Mesendoderm (in vitro differentiated cells): ENCODE results near the gene DENND5B. TPM values are rescaled to one million over a fixed set of nuclear protein-coding genes. Genes with fewer than 3 reads are reported as not detected.

Experiments
- small RNA-seq: library from polyadenylated mRNA; stranded (forward); fragments of <200 nt; extraction: miRNeasy Mini kit (QIAGEN cat#:217004); gene quantifications from one replicate; pipeline ENCODE3, GENCODE V24; 2013; ENCODE audit not compliant: insufficient read depth

DENND5B gene

Small RNAs within 50 kb of the gene (small RNA-seq; reads per million reads assigned to genes)
- not detected for gene RF00019
- not detected for gene RF00026
- gene RNU5F-4P, result not detected
- gene RNU6-618P, result not detected
- not detected for gene RPL31P50
